HCT116 (cell line): Measurements from ENCODE around the gene SUCNR1. TPM values are rescaled to one million over a fixed set of nuclear protein-coding genes. Genes with fewer than 3 reads are reported as not detected.

Experiments used
- ATAC-seq: fragments of 200-7000 bp; cut with Tn5 transposase; 2 replicates; pipeline ENCODE4 v1.9.1; 2020; ENCODE audit warnings: mild to moderate bottlenecking, moderate library complexity
- BruUV-seq: library from RNA; stranded (reverse); fragments of 400-500 nt; replicated peaks from 2 replicates; lab custom pipeline; 2021; lab: Mats Ljungman, UMichigan
- CTCF ChIA-PET: fragments of 300-600 bp; sonication (Branson Sonifier 250); formaldehyde crosslinking; loops from one replicate; lab custom pipeline; 2021; ENCODE audit warnings: antibody characterized with exemption; lab: Charles Lee
- POLR2A ChIA-PET: fragments of 300-600, 350-600 bp; sonication (Branson Sonifier 250); formaldehyde crosslinking; loops from one replicate; lab custom pipeline; 2021; ENCODE audit warnings: antibody characterized with exemption; lab: Charles Lee
- RAD21 ChIA-PET, 2 experiments: fragments of 300-600 bp; sonication (Branson Sonifier 250); formaldehyde crosslinking; loops; one replicate each; lab custom pipeline; 2023; ENCODE audit warnings: low total read pairs in 2 of 2; ENCODE audit not compliant: uncharacterized antibody in 2 of 2, unreplicated experiment in 2 of 2, low non-redundant PET in 1 of 2; lab: Charles Lee
- DNase-seq: peaks from one replicate; pipeline ENCODE4 v3.0.0-alpha.2; 2010; ENCODE audit warnings: low read depth, low spot score
- H2AFZ ChIP-seq: fragments of 200-600 bp; shearing (Covaris generic), sonication (generic); 2 replicates; pipeline ENCODE4 v1.6.1; 2017; ENCODE audit warnings: low read depth, mixed run types, mixed read lengths, antibody characterized with exemption, low read length; ENCODE audit not compliant: poor library complexity, severe bottlenecking
- H3K27ac ChIP-seq: 2 replicates; pipeline ENCODE4 v1.5.1; 2012; ENCODE audit warnings: low read depth, low read length
- H3K27me3 ChIP-seq: fragments of 200-600 bp; sonication (generic); 2 replicates; pipeline ENCODE4 v1.6.1; 2016; ENCODE audit warnings: mixed run types, low read length, mixed read lengths; ENCODE audit not compliant: insufficient read depth
- H3K36me3 ChIP-seq, 2 experiments: fragments of 200-500 bp in 1 of 2; fragments of 200-600 bp in 1 of 2; sonication (Bioruptor generic) in 1 of 2; sonication (generic) in 1 of 2; 2 replicates each; pipeline versions ENCODE4 v1.5.1 to v1.6.1; 2014 to 2016; ENCODE audit warnings: low read length in 2 of 2, inconsistent platforms in 1 of 2, mixed read lengths in 1 of 2, mixed run types in 1 of 2; ENCODE audit not compliant: insufficient read depth in 2 of 2, control insufficient read depth in 1 of 2
- H3K4me1 ChIP-seq, 2 experiments: fragments of 200-600 bp in 1 of 2; sonication (generic) in 1 of 2; 2 replicates each; pipeline versions ENCODE4 v1.5.1 to v1.6.1; 2012 to 2017; ENCODE audit warnings: low read length in 2 of 2, inconsistent platforms in 1 of 2, mild to moderate bottlenecking in 1 of 2, mixed read lengths in 1 of 2, mixed run types in 1 of 2, moderate library complexity in 1 of 2; ENCODE audit not compliant: insufficient read depth in 2 of 2, control insufficient read depth in 1 of 2
- H3K4me2 ChIP-seq: fragments of 200-600 bp; sonication (generic); 2 replicates; pipeline ENCODE4 v1.6.1; 2017; ENCODE audit warnings: mixed run types, low read length, mixed read lengths
- H3K4me3 ChIP-seq, 2 experiments: fragments of 200-600 bp in 1 of 2; sonication (generic) in 1 of 2; replicated peaks in 1 of 2; 2 replicates each; pipeline ENCODE4 v1.5.1; 2011 to 2016; ENCODE audit warnings: low read length in 2 of 2, control low read depth in 1 of 2, low read depth in 1 of 2, mild to moderate bottlenecking in 1 of 2, mixed read lengths in 1 of 2, mixed run types in 1 of 2
- H3K79me2 ChIP-seq: fragments of 200-600 bp; sonication (generic); 2 replicates; pipeline ENCODE4 v1.6.1; 2017; ENCODE audit warnings: mild to moderate bottlenecking, mixed run types, low read length, moderate library complexity, mixed read lengths; ENCODE audit not compliant: insufficient read depth
- H3K9ac ChIP-seq: fragments of 200-600 bp; sonication (generic); 2 replicates; pipeline ENCODE4 v1.6.1; 2016; ENCODE audit warnings: low read length, mixed read lengths
- H3K9me2 ChIP-seq: fragments of 200-600 bp; sonication (generic), shearing (Covaris generic); 2 replicates; pipeline ENCODE4 v1.6.1; 2017; ENCODE audit warnings: mixed run types, mild to moderate bottlenecking, moderate library complexity; ENCODE audit not compliant: insufficient read depth
- H3K9me3 ChIP-seq, 2 experiments: fragments of 200-500 bp in 1 of 2; fragments of 200-600 bp in 1 of 2; sonication (Bioruptor generic) in 1 of 2; sonication (generic) in 1 of 2; 2 replicates each; pipeline ENCODE4 v1.6.1; 2014 to 2017; ENCODE audit warnings: low read length in 2 of 2, mixed read lengths in 2 of 2, inconsistent platforms in 1 of 2, low read depth in 1 of 2, mild to moderate bottlenecking in 1 of 2, mixed run types in 1 of 2, moderate library complexity in 1 of 2; ENCODE audit not compliant: control insufficient read depth in 1 of 2, insufficient read depth in 1 of 2
- H4K20me1 ChIP-seq: fragments of 200-600 bp; sonication (generic), shearing (Covaris generic); 2 replicates; pipeline ENCODE4 v1.6.1; 2017; ENCODE audit warnings: mixed run types, mild to moderate bottlenecking, moderate library complexity; ENCODE audit not compliant: insufficient read depth
- CEBPB ChIP-seq: IDR thresholded peaks from 2 replicates; pipeline ENCODE4 v1.6.1; 2012; ENCODE audit warnings: low read depth
- FOSL1 ChIP-seq: IDR thresholded peaks from 2 replicates; pipeline ENCODE4 v1.6.1; 2012; ENCODE audit warnings: low read depth
- RAD21 ChIP-seq: IDR thresholded peaks from 2 replicates; pipeline ENCODE4 v1.6.1; 2012; ENCODE audit warnings: low read depth, mild to moderate bottlenecking
- REST ChIP-seq: IDR thresholded peaks from 2 replicates; pipeline ENCODE4 v1.6.1; 2012; ENCODE audit warnings: low read depth
- ZNF274 ChIP-seq: fragments of 200-500 bp; sonication (Bioruptor generic); IDR thresholded peaks from 2 replicates; pipeline ENCODE4 v1.6.1; 2014; ENCODE audit warnings: mild to moderate bottlenecking, low read depth, low read length, inconsistent platforms
- intact Hi-C: fragments of 100-400 bp; cut with micrococcal nuclease; formaldehyde crosslinking; loops from 2 replicates; pipeline ENCODE4 v1.10.0; 2022
- total RNA-seq: library from RNA; stranded (reverse); gene quantifications from one replicate; pipeline ENCODE4 v1.2.1, GENCODE V29; 2021; ENCODE audit not compliant: unreplicated experiment

SUCNR1 gene
- total RNA-seq, 1 experiment from 2014 or later = 0.17 TPM

DNA sequence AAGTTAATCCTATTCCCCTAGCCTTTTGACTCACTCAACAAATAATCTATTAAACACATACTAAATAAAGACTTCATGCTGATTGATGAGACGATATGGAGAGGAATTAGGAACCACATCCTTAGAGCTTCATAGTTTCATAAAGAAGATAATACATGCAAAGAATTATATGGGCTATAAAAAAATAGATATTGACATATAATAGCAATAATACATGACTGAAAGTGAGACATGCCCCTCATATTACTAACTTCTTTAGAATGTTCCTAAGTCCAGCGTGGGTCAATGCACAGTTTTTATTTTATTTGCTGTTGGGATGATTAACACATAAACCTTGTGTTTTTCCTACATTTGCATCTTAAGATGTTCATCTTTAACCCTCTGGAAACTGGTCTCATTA is 32.2 kb downstream of the SUCNR1 start:
- Histone ChIP-seq H3K27ac (no peak overlapping the region), H3K4me3 (no peak overlapping the region), H3K9ac (no peak overlapping the region), H3K36me3 (no peaks in the 10 kb centered on the region), H4K20me1 (no peaks in the 10 kb centered on the region), H3K9me3 (no peaks in the 10 kb centered on the region), H3K79me2 (no peaks in the 10 kb centered on the region), H2AFZ (no peak overlapping the region), H3K9me2 (0 out of 2 replicates have a peak, but pooled peaks cover 5% of the 10 kb centered on the region), H3K4me1 (no peaks in the 10 kb centered on the region), H3K4me2 (no peak overlapping the region), H3K27me3 (no peaks in the 10 kb centered on the region)
- TF ChIP-seq ZNF274 = no peak
- TF ChIP-seq CEBPB = no peak
- CTCF ChIA-PET = no interaction called here
- RAD21 ChIA-PET = no interaction called here
- ATAC-seq (no peak), DNase-seq (no peak)
- no TSS peak for BruUV-seq
- intact Hi-C loops = no loop called here
- POLR2A ChIA-PET = no interaction called here

DNA sequence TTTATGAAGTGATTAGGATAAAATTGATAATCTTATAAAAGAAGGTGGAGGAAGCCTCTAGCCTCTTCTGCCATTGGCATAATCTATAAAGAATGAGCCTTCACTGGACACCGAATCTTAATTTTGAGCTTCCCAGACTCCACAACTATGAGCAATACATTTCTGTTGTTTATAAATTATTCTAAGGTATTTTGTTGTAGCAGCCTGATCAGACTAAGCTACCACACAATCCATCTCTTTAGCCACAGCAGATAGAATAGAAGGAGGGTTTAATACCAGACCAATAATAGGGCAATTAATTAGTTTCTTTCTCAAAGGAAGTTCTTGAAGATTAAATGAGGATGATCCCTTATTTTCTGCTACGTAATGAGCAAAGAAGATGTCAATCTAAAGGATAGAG is 33.3 kb downstream of the SUCNR1 start:
- BruUV-seq = no TSS peak
- Histone ChIP-seq H4K20me1 (no peaks in the 10 kb centered on the region), H3K36me3 (no peaks in the 10 kb centered on the region)
- no peak for DNase-seq
- TF ChIP-seq RAD21 = no peak
- TF ChIP-seq FOSL1 = no peak
- no peak for TF ChIP-seq REST
- TF ChIP-seq, all 23 proteins: peak for 0
- Histone ChIP-seq H3K27me3 (no peaks in the 10 kb centered on the region), H3K4me1 (no peaks in the 10 kb centered on the region), H3K4me3 (no peak overlapping the region), H3K9me3 (no peaks in the 10 kb centered on the region), H3K9me2 (0 out of 2 replicates have a peak, but pooled peaks cover 5% of the 10 kb centered on the region), H3K79me2 (no peaks in the 10 kb centered on the region), H3K4me2 (no peak overlapping the region), H3K27ac (no peak overlapping the region), H3K9ac (no peak overlapping the region), H2AFZ (no peak overlapping the region)
- intact Hi-C loops = no loop called here
- no peak for ATAC-seq
- ChIA-PET CTCF (no interaction called here), RAD21 (no interaction called here), POLR2A (no interaction called here)
